ENCODE data around the gene STARD7.
A peak's percentile ranks its signal among the peaks of the same experiment; 100 is the strongest.

Gene STARD7

GRCh38 chr2:96214554-96214953, 5.9 kb upstream of the STARD7 start:
- TF ChIP-seq, protein P1, sequence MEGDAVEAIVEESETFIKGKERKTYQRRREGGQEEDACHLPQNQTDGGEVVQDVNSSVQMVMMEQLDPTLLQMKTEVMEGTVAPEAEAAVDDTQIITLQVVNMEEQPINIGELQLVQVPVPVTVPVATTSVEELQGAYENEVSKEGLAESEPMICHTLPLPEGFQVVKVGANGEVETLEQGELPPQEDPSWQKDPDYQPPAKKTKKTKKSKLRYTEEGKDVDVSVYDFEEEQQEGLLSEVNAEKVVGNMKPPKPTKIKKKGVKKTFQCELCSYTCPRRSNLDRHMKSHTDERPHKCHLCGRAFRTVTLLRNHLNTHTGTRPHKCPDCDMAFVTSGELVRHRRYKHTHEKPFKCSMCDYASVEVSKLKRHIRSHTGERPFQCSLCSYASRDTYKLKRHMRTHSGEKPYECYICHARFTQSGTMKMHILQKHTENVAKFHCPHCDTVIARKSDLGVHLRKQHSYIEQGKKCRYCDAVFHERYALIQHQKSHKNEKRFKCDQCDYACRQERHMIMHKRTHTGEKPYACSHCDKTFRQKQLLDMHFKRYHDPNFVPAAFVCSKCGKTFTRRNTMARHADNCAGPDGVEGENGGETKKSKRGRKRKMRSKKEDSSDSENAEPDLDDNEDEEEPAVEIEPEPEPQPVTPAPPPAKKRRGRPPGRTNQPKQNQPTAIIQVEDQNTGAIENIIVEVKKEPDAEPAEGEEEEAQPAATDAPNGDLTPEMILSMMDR (IDR thresholded peaks at IDR 0.05; ENCODE audit: insufficient read depth, low read depth, low read length, missing control alignments): no peak
- no peak for DNase-seq (ENCODE audit: low read depth)
- H3K4me3 ChIP-seq (ENCODE audit: low read depth, low read length): no peak overlapping the region

DNA sequence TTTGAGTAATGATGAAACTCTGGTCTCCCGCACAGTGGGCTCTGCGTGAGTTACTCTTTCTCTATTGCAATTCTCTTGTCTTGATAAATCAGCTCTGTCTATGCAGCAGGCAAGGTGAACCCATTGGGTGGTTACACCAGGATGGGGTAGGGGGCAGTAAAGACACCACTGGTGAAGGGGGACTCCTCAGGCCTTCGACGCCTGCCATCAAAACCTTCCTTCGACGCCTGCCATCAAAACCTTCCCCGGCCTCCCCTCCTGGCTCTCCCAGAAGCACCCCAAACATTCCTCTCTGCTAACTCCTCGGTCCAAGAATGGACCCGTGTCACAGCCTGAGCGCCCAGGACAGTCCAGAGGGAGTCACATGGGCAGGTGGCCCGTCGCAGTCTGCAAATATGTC, 4.8 kb upstream of the STARD7 start:
- TF ChIP-seq, protein P1 (IDR thresholded peaks at IDR 0.05; ENCODE audit: insufficient read depth, low read depth, low read length, missing control alignments): no peak
- no peak overlapping the region for H3K4me3 ChIP-seq (ENCODE audit: low read depth, low read length)
- no peak for DNase-seq (ENCODE audit: low read depth)

DNA sequence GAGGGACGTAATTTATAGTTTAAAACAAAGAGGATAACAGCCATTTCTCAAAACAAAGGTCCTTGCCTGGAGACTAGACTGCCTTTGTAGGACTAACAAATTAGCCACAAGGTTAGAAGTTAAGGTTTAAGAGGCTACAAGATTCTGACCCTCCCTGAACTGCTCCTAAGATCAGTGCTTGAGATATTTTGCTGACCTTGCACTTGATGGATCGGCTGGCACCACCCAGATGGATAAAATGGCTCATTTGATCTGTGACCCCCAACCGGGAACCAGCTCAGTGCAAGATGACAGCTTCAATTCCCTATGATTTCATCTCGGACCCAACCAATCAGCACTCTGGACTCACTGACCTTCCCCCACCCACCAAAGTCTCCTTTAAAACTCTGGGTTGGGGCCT, 3.7 kb upstream of the STARD7 start:
- TF ChIP-seq, protein P1 (IDR thresholded peaks at IDR 0.05; ENCODE audit: insufficient read depth, low read depth, low read length, missing control alignments): no peak
- H3K4me3 ChIP-seq (ENCODE audit: low read depth, low read length): no peak overlapping the region
- no peak for DNase-seq (ENCODE audit: low read depth)

GRCh38 chr2:96209729-96210085, 1.1 kb upstream of the STARD7 start:
- no peak for DNase-seq (ENCODE audit: low read depth)
- TF ChIP-seq, protein P1 (IDR thresholded peaks at IDR 0.05; ENCODE audit: insufficient read depth, low read depth, low read length, missing control alignments): no peak
- H3K4me3 ChIP-seq (ENCODE audit: low read depth, low read length): peak overlapping the region; percentile 84

GRCh38 chr2:96209011-96209728, 543 bp upstream of the STARD7 start:
- peak overlapping the region; percentile 84 for H3K4me3 ChIP-seq (ENCODE audit: low read depth, low read length)
- TF ChIP-seq, protein P1 (IDR thresholded peaks at IDR 0.05; ENCODE audit: insufficient read depth, low read depth, low read length, missing control alignments): no peak
- DNase-seq (ENCODE audit: low read depth): no peak

GRCh38 chr2:96207774-96208142, 869 bp downstream of the STARD7 start:
- peak; percentile 54 for DNase-seq (ENCODE audit: low read depth)
- TF ChIP-seq, protein P1 (IDR thresholded peaks at IDR 0.05; ENCODE audit: insufficient read depth, low read depth, low read length, missing control alignments): no peak
- peak overlapping the region; percentile 84 for H3K4me3 ChIP-seq (ENCODE audit: low read depth, low read length)

Measured in GM12865 (cell line).